ENCODE results near the gene NFKBIE. TPM values are rescaled to one million over a fixed set of nuclear protein-coding genes. Genes with fewer than 3 reads are reported as not detected.

NFKBIE gene
- total and polyA plus RNA-seq, 2 of the 13 experiments (the other 11 are each of a cell fraction or from before 2014, with no cell fraction given): 6.7 to 14.5 TPM

DNA sequence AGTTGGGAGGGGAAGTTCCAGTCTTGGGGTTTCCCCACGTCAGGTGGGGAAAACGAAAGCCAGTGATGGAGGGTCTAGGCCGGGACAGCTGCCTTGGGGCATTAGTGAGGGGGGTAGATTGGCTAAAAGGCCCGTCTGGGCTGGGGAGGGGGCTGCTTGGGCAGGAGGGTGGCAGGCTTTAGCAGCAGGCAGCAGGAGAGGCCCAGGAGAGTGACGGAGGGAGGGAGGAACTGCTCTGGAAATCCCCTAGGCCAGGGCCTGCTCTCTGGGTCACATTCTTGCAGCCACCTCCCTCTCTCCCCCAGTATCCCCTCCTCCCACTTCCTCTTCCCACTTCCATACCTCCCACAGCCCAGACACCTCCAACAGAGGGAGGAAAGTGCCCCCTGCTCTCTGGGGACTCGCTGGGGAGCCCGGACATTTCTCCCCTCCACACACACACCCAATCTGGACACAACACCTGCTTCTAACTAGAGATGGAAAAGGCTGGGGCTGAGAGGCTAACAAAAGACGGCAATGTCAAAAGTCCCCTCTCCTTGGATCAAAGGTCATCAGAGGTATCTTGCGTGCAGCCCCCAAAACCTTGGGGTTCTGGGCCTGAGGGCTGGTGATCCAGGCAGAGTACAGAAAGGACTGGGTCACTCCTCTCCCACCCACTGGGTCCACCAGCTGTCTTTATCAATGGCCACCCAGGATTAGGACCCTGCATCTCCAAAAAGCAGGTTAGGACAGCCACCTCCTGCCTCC lies 1.8 kb downstream of the NFKBIE start (continued):
- TF ChIP-seq MEF2D (CRISPR knock-in tag; IDR thresholded peaks at IDR 0.05) (no peak), ZMYM3 (CRISPR knock-in tag; IDR thresholded peaks at IDR 0.05) (no peak), ZBTB20 (CRISPR knock-in tag; IDR thresholded peaks at IDR 0.05; ENCODE audit: borderline replicate concordance, low read depth) (no peak), RFX5 (IDR thresholded peaks at IDR 0.05; ENCODE audit: low read depth, low read length) (no peak), TARDBP (CRISPR knock-in tag; IDR thresholded peaks at IDR 0.05) (0 out of 2 replicates have a peak, but pooled peaks have one; percentile 21), RXRB (CRISPR knock-in tag; IDR thresholded peaks at IDR 0.05; ENCODE audit: borderline replicate concordance) (peak; percentile 15; the same call in 1 of the 2 replicates), ZKSCAN5 (CRISPR knock-in tag; IDR thresholded peaks at IDR 0.05) (no peak), ZSCAN12 (CRISPR knock-in tag; IDR thresholded peaks at IDR 0.05) (no peak), NR3C1 (CRISPR knock-in tag; IDR thresholded peaks at IDR 0.05) (no peak), SMAD9 (CRISPR knock-in tag; IDR thresholded peaks at IDR 0.05) (0 out of 2 replicates have a peak, but pooled peaks have one; percentile 66), GABPA (IDR thresholded peaks at IDR 0.05; ENCODE audit: low read depth, low read length) (no peak), GABPA (CRISPR knock-in tag; IDR thresholded peaks at IDR 0.05; ENCODE audit: low read depth) (peak; percentile 57), TEAD3 (CRISPR knock-in tag; optimal IDR thresholded peaks at IDR 0.05; ENCODE audit: borderline replicate concordance) (peak; percentile 79), ZNF431 (CRISPR knock-in tag; IDR thresholded peaks at IDR 0.05; ENCODE audit: borderline replicate concordance, low read depth) (no peak)
- TF ChIP-seq, protein P1, sequence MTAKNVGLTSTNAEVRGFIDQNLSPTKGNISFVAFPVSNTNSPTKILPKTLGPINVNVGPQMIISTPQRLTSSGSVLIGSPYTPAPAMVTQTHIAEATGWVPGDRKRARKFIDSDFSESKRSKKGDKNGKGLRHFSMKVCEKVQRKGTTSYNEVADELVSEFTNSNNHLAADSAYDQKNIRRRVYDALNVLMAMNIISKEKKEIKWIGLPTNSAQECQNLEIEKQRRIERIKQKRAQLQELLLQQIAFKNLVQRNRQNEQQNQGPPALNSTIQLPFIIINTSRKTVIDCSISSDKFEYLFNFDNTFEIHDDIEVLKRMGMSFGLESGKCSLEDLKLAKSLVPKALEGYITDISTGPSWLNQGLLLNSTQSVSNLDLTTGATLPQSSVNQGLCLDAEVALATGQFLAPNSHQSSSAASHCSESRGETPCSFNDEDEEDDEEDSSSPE (CRISPR knock-in tag; IDR thresholded peaks at IDR 0.05): 0 out of 2 replicates have a peak, but pooled peaks have one; percentile 28
- TF ChIP-seq, protein P2, sequence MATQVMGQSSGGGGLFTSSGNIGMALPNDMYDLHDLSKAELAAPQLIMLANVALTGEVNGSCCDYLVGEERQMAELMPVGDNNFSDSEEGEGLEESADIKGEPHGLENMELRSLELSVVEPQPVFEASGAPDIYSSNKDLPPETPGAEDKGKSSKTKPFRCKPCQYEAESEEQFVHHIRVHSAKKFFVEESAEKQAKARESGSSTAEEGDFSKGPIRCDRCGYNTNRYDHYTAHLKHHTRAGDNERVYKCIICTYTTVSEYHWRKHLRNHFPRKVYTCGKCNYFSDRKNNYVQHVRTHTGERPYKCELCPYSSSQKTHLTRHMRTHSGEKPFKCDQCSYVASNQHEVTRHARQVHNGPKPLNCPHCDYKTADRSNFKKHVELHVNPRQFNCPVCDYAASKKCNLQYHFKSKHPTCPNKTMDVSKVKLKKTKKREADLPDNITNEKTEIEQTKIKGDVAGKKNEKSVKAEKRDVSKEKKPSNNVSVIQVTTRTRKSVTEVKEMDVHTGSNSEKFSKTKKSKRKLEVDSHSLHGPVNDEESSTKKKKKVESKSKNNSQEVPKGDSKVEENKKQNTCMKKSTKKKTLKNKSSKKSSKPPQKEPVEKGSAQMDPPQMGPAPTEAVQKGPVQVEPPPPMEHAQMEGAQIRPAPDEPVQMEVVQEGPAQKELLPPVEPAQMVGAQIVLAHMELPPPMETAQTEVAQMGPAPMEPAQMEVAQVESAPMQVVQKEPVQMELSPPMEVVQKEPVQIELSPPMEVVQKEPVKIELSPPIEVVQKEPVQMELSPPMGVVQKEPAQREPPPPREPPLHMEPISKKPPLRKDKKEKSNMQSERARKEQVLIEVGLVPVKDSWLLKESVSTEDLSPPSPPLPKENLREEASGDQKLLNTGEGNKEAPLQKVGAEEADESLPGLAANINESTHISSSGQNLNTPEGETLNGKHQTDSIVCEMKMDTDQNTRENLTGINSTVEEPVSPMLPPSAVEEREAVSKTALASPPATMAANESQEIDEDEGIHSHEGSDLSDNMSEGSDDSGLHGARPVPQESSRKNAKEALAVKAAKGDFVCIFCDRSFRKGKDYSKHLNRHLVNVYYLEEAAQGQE (IDR thresholded peaks at IDR 0.05; ENCODE audit: borderline replicate concordance in 1 of 2, low read depth in 1 of 2, low read length in 2 of 2): no peak
- TF ChIP-seq, protein P3, sequence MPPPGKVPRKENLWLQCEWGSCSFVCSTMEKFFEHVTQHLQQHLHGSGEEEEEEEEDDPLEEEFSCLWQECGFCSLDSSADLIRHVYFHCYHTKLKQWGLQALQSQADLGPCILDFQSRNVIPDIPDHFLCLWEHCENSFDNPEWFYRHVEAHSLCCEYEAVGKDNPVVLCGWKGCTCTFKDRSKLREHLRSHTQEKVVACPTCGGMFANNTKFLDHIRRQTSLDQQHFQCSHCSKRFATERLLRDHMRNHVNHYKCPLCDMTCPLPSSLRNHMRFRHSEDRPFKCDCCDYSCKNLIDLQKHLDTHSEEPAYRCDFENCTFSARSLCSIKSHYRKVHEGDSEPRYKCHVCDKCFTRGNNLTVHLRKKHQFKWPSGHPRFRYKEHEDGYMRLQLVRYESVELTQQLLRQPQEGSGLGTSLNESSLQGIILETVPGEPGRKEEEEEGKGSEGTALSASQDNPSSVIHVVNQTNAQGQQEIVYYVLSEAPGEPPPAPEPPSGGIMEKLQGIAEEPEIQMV (CRISPR knock-in tag; IDR thresholded peaks at IDR 0.05; ENCODE audit: low read depth): no peak
- TF ChIP-seq, protein P4, sequence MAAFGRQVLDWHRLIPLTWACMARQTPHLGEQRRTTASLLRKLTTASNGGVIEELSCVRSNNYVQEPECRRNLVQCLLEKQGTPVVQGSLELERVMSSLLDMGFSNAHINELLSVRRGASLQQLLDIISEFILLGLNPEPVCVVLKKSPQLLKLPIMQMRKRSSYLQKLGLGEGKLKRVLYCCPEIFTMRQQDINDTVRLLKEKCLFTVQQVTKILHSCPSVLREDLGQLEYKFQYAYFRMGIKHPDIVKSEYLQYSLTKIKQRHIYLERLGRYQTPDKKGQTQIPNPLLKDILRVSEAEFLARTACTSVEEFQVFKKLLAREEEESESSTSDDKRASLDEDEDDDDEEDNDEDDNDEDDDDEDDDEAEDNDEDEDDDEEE (CRISPR knock-in tag; IDR thresholded peaks at IDR 0.05): peak; percentile 18; the same call in 1 of the 2 replicates
- TF ChIP-seq, protein P5, sequence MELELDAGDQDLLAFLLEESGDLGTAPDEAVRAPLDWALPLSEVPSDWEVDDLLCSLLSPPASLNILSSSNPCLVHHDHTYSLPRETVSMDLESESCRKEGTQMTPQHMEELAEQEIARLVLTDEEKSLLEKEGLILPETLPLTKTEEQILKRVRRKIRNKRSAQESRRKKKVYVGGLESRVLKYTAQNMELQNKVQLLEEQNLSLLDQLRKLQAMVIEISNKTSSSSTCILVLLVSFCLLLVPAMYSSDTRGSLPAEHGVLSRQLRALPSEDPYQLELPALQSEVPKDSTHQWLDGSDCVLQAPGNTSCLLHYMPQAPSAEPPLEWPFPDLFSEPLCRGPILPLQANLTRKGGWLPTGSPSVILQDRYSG (CRISPR knock-in tag; IDR thresholded peaks at IDR 0.05): no peak

All from HepG2 (cell line).